GM18867 (cell line): Measurements from ENCODE around the gene ZBTB5.
"Not testable (repeated sequence)": the region's sequence is repeated elsewhere in the genome, so short reads cannot be mapped to it uniquely, and the experiment has no call there.

Experiments used
- ATAC-seq: cut with Tn5 transposase; IDR thresholded peaks from one replicate; pipeline ENCODE4 v1.9.1; 2021; ENCODE audit warnings: mild to moderate bottlenecking, moderate library complexity; ENCODE audit not compliant: unreplicated experiment

ZBTB5 gene

GRCh38 chr9:37465249-37466036 lies at the start of gene ZBTB5:
Gene ZBTB5, minus strand, starts transcription at chr9:37465450. Its CDS starts 22,899 bp downstream, at chr9:37442551.
- ATAC-seq, result peak; percentile 80

GRCh38 chr9:37514999-37515398 lies 49.7 kb upstream of the ZBTB5 start:
- no peak for ATAC-seq

GRCh38 chr9:37514415-37514814 lies 49.2 kb upstream of the ZBTB5 start:
- ATAC-seq, result not testable (repeated sequence)

GRCh38 chr9:37512437-37512836 lies 47.2 kb upstream of the ZBTB5 start:
- ATAC-seq, result no peak

- no peak for ATAC-seq
These were observed 46.1 kb upstream of the ZBTB5 start for GRCh38 chr9:37511016-37512010.

GRCh38 chr9:37510053-37510452 lies 44.8 kb upstream of the ZBTB5 start:
- ATAC-seq, result not testable (repeated sequence)

GRCh38 chr9:37509536-37509935 lies 44.3 kb upstream of the ZBTB5 start:
- ATAC-seq, result no peak

- ATAC-seq, result no peak
These were observed 43.6 kb upstream of the ZBTB5 start for GRCh38 chr9:37508834-37509206.

- ATAC-seq, result no peak
These were observed 43.0 kb upstream of the ZBTB5 start for GRCh38 chr9:37508135-37508833.

GRCh38 chr9:37507566-37508134 lies 42.4 kb upstream of the ZBTB5 start:
- ATAC-seq, result no peak

- no peak for ATAC-seq
These were observed 39.4 kb upstream of the ZBTB5 start for GRCh38 chr9:37504605-37505004.

GRCh38 chr9:37503736-37504135 lies 38.5 kb upstream of the ZBTB5 start:
- no peak for ATAC-seq

- no peak for ATAC-seq
These were observed 36.8 kb upstream of the ZBTB5 start for GRCh38 chr9:37501957-37502596.

- no peak for ATAC-seq
These were observed 34.0 kb upstream of the ZBTB5 start for GRCh38 chr9:37499297-37499696.

- ATAC-seq, result no peak
These were observed 33.2 kb upstream of the ZBTB5 start for GRCh38 chr9:37498457-37498856.

GRCh38 chr9:37497320-37497719 lies 32.1 kb upstream of the ZBTB5 start:
- no peak for ATAC-seq

GRCh38 chr9:37496020-37496419 lies 30.8 kb upstream of the ZBTB5 start:
- no peak for ATAC-seq

- ATAC-seq, result no peak
These were observed 30.3 kb upstream of the ZBTB5 start for GRCh38 chr9:37495571-37495970.

- no peak for ATAC-seq
These were observed 26.7 kb upstream of the ZBTB5 start for GRCh38 chr9:37491939-37492338.
